Esophagus mucosa (tissue), 1 donor: ENCODE measurements around the gene GAK. TPM values are rescaled to one million over a fixed set of nuclear protein-coding genes. Genes with fewer than 3 reads are reported as not detected.
"Not testable (repeated sequence)": the region's sequence is repeated elsewhere in the genome, so short reads cannot be mapped to it uniquely, and the experiment has no call there.

Experiments
- ATAC-seq: fragments of 200-7000 bp; cut with Tn5 transposase; one replicate; pipeline ENCODE4 v1.9.1; 2020
- total RNA-seq: library from RNA; stranded (reverse); gene quantifications from one replicate; pipeline ENCODE4 v1.2.4, GENCODE V29; 2023
- donor health status: DM: yes; HTN: yes; CAD: no.

Gene GAK
- total RNA-seq, 1 donor from 2014 or later: 69.1 TPM

DNA sequence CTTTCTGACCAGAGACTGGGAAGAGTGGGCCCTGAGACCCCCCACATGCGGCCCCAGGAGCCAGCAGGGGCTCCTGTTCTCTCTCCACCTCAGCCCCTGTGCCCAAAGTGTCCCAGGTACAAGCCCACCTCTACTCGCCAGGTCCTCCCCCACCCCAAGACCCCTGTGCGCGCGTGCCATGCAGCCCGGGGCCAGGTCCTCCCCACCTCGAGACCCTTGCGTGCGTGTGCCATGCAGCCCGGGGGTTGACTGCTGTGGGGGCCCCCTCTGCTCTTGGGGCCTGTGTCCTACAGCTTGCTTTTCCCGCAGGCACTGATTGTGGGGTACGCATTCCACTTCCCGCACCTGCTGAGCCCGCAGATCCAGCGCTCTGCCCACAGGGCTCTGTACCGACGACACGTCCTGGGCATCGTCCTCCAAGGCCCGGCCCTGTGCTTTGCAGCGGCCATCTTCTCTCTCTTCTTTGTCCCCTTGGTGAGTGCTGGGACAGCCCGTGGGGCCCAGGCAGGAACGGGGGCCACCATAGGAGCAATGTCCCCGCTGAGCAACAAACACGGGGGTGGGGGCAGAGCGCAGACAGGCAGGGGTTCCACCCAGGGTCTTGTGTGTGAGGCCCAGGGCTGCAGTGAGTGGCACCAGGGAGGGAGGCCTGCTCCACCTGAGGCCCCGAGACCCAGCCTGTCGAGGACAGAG, 20.9 kb upstream of the GAK start:
- ATAC-seq: no peak

DNA sequence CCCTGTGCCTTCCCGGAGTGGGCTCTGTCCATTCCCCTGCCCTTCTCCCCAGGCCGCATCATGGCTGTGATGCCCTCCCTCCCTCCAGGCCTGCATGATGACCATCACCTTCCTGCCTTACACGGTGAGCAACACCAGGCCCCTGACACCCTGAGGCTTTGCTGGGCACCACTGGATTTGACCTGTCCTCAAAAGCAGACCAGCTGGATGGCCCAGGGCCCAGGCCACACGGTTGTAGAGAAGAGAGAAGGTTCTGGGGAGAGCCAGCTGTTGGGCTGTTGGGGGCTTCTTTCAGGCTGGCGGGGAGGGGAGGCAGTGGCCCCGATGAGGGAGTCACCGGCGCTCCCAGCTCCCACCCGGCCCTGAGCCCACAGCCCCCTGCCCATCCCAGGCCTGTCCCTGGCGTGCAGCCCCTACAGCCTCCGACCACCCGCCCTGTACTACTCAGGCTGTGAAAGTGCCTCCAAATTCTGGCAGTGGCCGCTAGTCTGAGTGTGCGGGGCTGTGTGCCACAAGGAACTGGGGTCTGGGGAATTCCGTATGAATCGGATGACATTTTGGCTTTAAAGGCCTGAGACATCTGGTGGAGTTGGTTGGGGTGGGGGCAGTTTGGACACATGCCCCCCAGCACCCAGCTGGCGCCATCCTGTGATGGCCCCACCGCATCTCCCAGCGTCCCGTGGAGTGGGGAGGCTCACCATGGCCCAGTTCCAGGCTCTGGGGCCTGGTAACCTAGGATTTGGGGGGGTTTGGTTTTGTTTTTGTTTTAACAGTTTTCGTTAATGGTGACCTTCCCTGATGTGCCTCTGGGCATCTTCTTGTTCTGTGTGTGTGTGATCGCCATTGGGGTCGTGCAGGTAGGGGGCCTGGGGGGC, 19.7 kb upstream of the GAK start:
- ATAC-seq: no peak

DNA sequence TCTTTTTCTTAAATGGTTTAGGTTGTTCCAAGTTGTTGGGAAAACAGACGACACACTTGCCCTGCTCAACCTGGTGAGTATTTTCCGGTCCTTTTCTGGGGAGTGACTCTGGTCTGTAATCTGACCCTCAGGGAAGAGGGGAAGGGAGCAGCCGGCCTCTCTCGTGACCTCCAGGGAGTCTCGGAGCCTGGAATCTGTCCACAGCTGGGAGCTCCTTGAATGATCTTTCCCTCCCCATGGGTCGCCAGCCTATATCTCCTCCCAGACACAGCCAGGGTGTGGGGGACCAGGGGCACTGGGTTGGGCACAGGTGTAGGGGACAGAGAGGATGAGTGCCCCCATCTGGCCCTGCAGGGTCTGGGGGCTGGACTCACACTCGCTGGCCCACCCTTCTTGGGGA, 19.1 kb upstream of the GAK start:
- ATAC-seq: no peak

DNA sequence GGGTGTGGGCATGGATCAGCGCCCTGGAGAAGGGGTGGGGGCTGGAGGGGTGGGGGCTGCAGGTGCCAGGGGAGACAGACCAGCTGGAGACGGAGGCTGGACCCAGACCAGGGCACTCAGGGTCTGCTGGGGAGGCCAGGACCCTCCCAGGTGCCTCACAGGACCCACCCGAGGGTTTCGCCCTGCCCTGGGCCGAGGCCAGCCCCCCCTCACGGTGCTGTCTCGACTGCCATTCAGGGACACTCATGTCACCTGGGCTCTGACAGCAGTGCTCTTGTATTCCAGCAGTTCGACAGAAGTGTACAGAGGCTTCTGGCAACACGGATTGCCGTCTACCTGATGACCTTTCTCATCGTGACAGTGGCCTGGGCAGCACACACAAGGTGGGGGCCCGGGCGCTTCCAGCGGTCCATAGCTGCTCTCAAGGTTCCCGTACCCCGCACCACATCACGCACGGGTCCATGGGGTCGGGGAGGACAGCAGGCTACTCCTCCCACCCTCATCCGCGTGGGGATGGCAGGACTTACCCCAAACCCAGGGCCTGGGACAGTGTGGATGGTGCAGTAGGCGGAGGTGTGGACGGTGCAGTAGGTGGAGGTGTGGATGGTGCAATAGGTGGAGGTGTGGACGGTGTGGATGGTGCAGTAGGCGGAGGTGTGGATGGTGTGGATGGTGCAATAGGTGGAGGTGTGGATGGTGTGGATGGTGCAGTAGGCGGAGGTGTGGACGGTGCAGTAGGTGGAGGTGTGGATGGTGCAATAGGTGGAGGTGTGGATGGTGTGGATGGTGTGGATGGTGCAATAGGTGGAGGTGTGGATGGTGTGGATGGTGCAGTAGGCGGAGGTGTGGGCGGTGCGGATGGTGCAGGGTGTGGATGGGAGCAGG, 18.3 kb upstream of the GAK start:
- ATAC-seq: no peak

DNA sequence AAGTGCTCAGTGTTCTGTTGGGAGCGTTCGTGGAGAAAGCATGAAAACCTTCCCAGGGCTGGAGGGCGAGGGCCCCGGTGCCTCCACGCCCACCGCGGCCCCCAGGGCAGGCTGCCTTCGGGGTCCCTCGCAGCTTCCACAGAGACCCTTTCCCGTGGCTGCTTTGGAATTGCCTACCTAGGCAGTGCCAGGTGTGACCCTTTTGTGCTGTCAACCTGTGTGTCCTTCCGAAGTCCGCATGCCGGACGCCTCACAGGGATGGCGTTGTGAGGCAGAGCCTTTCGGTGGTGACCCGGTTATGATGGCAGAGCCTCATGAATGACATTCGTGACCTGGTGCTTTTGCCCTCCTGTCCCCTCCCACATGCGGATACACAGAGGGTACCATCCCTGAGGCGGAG, 17.5 kb upstream of the GAK start:
- no peak for ATAC-seq

DNA sequence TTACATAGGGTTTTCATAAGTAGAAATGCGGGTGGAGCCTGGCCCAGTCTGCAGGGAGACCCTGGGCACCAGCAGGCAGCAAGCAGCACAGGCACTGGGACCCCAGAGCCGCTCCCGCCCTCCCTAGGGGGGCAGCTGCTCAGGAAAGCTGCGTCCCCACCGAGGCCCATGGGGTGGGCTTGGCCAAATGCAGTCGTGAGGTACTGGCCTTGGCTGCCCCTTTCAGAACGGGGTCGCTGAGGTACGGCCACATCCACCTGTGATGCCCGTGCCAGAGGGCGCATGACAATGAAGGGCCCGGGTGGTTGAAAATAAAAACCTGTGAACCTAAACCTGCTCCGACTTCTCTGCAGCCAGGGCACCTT, 16.8 kb upstream of the GAK start:
- ATAC-seq: no peak

DNA sequence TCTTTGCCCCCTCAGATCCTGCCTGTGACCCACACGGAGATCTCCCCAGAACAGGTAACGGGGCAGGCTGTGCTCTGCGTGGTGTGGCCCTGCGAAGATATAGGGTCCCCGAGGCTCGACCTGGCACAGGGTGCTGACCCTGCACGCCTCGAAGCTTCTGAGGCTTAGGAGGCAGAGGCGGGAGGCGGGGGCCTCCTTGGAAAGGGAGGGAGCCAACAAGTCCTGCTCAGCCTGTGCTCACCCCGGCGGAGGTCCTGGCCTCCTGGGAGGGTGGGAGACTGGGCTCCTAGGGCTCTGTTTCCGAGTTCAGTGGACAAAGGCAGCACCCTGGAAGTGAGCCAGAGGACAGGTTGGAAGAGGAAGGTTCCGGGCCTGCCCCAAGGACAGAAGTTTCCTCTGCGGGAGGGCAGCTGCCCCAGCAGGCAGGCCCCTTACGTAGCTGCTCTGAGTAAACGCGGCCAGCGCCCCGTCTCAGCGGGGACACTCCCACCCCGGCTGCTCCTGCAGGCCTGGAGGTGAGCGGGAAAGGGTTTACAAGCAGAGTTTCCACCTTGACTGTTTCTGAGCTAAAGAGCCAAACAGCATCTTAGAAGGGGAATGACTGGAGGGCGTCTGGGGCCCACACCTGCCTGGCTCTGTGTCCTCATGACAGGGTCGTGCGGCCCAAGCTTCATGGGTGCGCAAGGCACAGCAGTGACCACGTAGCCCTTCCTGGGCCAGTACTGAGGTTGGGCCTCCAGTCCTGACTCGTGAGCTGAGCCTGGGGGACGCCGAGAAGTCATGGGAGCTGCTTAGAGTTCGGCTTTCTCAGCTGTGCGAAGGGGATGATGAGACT, 16.2 kb upstream of the GAK start:
- ATAC-seq: no peak

DNA sequence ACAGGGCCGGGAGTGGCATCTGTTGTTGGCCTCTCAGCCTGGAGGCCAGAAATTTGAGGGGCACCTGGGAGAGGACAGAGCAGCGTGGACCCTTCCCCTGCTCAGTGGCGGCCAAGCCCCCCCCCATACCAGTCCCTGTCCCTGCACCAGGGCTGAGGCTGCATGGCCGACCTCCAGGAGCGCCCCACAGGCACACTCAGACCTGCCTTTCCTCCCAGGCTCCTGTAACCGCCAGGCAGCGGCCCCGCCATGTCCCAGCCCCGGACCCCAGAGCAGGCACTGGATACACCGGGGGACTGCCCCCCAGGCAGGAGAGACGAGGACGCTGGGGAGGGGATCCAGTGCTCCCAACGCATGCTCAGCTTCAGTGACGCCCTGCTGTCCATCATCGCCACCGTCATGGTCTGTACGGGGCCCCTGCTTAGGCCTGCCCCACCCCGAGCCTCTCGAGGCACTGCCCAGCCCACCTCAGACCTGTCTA, 15.4 kb upstream of the GAK start:
- no peak for ATAC-seq

DNA sequence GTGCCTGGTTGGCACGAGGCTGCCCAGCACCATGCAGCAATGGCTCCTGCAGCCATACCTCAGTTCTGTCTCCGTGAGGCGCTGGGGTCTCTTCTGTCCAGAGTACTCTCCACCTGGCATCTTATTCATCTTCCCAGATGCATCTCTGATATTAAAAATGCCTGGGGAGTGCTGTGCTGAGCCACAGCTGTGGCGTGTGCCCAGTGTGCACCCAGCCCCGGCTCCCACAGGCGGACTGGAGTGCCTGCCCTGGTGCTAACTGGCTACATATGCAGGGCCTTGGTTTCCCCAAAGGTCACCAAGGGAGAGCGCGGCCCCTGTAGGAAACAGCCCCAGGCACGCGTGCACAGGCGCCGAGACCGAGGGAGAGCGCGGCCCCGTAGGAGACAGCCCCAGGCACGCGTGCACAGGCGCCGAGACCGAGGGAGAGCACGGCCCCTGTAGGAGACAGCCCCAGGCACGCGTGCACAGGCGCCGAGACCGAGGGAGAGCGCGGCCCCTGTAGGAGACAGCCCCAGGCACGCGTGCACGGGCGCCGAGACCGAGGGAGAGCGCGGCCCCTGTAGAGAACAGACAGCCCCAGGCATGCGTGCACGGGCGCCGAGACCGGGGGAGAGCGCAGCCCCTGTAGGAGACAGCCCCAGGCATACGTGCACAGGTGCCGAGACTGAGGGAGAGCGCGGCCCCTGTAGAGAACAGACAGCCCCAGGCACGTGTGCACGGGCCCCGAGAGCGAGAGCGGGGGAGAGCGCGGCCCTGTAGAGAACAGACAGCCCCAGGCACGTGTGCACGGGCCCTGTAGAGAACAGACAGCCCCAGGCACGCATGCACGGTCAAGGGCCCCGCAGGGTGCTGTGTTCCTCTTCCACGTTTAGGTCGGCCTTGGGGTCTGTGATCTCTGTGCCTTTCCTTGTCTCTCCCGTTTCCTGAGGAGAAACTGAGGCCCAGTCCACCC, 14.7 kb upstream of the GAK start:
- no peak for ATAC-seq

DNA sequence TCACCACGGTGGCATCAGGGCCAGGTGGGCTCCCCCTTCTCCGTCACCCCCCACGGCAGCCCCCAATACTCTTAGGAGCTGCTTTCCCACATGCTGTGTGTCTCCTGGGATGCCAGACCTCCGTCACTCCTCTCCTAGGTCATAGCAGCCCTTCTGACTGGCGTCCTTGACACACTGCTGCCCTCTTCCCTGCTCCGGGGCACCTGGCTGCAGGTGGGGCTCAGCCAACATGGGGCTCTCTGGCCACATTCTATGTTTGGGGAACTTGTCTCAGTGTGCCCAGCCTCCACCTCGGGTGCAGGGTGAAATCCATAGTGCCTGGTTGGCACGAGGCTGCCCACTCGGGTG, 14.0 kb upstream of the GAK start:
- ATAC-seq: no peak

DNA sequence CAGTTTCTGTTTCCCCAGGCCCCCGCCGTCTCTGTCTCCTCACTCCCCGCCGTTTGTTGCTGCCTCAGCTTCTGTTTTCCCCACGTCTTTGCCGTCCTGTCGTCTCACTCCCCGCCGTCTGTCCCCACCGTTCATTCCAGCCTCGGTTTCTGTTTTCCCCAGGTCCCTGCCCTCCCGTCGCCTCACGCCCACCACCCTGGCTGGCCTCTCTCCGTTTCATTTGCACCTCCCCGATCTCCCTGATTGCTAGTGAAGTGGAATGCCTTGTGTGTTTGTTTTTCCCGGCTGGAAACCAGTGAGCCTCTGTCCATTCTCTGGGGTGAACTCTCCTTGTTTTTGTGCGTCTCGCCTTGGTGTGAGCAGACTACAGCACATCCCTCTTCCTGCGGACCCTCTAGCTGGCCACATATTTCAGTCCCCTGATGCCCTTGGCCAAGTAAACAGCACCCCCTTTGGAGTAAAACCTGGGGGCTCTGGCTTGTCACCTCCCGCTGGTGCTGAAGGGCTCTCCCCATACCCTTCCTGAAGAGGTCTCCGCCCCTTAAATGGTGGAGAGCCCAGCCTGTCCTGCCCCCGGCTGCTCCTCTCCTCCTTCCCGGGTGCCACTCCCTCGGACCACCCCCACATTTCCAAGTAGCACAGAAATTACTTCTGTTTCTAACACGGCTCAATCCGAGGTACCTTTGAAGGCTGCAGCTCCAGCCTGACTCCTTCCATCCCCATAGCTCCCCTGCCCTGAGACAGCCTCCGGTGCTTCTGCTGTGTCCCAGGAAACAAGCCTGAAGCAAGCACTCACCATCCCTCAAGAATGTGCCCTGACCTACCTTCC, 13.4 kb upstream of the GAK start:
- ATAC-seq: no peak

DNA sequence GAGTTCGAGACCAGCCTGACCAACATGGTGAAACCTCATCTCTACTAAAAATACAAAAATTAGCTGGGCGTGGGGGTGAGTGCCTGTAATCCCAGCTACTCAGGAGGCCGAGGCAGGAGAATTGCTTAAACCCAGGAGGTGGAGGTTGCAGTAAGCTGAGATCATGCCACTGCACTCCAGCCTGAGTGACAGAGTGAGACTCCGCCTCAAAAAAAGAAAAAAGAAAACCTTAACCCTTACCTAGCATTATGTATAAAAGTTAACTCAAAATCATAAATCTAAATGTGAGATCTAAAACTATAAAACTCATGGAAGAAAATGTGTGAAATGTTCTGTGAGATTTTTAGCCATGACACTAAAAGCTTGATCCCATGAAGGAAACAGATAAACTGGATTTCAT, 7.4 kb upstream of the GAK start:
- not testable (repeated sequence) for ATAC-seq

DNA sequence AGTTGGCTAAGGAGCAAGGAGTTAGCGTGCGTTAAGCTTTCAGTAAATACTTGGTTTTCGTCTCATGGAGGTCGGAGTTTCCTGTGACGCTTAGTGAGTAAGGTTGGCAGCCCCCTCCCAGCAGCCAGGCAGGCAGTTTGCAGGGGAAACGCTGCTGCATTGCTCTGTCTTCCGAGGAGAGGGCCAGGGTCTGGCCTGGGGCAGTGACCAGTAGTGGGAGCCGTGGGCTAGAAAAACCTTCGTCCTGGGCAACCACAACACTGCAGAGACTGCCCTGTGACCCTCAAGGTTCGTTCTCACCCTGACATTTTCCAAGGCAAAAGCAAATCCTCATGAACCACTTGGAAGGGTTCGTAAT, 576 bp upstream of the GAK start:
- ATAC-seq: peak; percentile 2

DNA sequence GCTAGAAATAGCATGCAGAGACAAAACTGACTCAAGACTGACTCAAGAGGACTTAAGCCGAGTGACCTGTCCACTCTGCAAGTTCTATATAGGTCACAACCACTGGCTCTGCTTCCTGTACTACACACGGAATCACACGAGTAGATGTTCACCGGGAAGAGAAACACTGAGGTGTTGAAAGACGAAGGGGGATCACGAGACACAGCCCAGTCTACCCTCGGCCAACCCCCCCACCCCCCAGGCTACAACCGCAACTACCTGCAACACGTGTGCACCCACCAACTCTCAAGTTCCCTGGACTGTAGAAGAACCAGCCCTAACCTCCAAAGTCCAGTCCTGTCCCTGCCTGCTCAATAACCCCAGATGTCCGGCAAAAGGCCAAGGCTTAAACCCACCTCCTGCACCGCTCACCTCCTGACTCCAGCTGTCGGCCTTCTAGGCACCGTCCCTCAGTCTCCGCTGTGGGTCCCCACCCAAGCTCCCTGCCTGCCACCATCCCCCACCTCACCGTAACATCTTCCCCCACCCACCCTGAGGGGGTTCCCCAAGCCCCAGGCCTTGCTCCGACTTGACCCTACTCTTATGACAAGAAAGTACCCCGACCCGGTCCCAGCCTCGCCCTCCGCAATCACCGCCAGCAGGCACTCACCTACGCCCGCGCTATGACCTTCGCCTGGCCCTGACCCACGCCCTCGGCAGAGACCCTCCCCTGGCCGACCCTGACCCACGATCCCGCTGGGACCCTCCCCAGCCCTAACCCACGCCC, 739 bp downstream of the GAK start:
- ATAC-seq: peak; percentile 26

DNA sequence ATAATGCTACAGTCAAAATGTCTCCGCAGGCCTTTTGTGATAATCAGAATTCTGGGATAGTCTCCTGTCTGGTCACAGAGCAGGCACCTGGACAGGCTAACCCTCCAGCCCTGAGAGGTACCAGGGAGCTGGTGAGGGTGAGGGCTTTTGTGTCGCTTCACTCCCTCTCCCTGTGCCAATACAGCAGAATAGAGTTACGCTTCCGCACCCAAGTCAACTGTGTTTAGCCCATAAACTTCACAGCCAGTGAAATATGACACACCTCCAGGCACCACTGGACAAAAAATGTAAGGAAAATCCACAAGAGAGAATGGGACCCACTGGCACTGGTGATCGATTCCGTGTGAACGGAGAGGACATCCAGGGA, 1.3 kb downstream of the GAK start:
- ATAC-seq: no peak

DNA sequence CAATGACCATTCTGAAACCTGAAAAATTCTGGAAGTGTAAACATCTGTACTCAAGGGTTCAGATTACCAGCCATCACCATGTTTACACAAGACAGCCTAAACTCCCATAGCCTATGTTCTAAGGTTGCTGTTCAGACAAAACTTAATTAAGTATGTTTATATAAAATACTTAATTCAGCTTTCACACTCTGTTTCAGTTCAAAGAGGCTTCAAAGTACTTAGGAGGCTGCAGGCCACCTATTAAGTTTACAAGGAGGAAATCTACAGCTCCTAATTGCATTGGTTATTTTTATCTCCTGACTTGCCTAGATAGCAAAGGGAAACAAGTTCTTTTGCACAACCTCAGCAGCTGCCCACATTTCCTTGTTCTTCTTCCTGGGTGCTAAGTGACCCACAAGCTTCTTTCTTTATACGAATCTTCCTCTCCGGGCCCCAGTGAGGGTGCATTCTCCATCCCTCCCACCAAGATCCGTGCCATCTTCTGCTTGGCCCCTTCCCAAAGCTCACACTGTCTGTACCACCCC, 2.0 kb downstream of the GAK start:
- ATAC-seq: no peak

DNA sequence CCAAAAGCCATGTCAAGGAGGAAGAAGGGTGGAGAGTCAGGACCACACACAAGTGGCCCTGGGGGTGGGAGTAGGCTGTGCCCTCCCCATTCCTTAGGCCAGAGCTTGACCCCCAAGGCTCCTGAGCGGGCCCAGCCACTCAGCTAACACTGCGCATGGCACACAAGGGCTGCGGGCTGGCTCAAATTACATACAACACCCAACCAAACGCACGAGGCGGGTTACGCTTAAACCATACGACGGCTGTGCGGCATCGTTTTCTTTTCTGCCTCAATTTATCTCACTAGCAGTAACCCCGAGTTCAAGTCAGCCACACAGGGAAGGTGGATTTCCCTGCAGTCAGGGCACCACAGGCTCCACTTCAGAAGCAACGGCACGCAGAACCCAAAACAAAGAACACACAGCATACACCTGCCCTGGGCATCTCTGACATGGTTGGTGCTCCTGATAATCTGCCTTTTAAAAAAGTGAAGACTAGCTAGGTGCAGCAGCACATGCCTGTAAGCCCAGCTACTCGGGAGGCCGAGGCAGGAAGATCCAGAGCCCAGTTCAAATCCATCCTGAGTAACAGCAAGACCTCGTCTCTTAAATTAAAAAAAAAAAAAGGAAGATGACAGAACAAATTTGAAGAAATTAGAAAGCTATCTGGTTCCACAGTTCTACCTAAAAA, 2.9 kb downstream of the GAK start:
- no peak for ATAC-seq

DNA sequence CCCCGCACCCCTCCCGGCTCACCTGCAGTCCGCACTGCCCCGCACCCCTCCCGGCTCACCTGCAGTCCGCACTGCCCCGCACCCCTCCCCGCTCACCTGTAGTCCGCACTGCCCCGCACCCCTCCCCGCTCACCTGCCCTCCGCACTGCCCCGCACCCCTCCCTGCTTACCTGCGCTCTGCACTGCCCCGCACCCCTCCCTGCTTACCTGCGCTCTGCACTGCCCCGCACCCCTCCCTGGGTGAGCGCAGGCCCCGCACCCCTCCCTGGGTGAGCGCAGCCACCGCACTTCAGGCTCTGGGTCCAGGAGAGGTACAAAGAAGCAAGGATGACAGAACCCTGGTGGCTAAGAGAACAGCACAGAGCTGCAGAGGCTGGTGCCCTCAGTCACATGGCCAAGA, 4.5 kb downstream of the GAK start:
- not testable (repeated sequence) for ATAC-seq

DNA sequence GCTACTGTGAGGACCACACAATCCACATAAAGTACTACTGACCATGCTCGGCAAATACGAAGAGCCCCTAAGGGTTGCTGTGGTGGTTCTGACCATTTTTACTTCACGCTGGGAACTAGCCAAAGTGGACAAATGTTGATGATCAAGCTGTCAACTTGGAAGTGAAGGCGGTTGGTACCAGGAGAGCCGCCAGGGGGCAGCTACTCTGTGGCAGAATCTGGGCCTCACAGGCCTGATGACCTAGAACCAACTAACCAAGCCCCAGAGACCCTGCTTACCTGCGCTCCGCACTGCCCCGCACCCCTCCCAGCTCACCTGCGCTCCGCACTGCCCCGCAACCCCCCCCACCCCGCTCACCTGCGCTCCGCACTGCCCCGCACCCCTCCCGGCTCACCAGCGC, 5.6 kb downstream of the GAK start:
- no peak for ATAC-seq
